Islet precursor cell (in vitro differentiated cells): ENCODE data around the gene CASTOR1.

Source experiments
- DNase-seq: peaks from one replicate; pipeline ENCODE4 v3.0.0-alpha.2; 2018

Gene CASTOR1

GRCh38 chr22:30297991-30298701, 8.8 kb upstream of the CASTOR1 start:
- DNase-seq = peak; percentile 91

DNA sequence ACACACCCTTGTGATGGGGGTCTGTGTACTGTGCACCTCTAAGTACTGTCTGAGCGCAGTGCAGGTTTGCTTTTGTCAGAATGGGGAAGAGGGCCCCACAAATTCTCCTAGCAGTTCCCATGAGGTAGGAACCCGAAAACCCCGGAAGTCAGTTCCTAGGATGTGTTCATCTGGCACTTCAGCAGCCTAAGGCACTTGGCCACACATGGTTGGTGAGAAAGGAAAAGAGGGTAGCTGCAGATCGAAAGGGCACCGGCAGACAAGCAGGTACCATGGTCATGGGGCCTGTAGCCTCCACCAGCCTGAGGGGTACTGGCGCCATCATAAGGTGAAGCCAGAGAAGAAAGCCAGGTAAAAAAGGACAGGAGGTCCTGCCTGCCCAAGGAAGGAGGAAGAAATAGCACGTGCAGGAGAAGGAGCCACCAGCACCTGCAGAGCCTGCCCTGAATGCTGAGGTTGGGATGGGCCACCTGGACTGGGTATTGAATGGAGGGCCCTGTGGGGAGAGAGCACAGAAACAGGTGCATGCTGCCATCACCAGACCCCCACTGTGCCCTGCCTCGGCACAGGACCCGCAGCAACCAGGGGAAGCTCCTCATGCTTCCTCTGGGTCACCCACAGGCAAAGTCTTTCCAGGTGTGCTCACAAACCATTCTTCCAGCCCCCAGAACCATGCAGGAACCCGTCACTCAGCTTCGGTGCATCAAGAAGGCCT, 8.1 kb upstream of the CASTOR1 start:
- DNase-seq = no peak

DNA sequence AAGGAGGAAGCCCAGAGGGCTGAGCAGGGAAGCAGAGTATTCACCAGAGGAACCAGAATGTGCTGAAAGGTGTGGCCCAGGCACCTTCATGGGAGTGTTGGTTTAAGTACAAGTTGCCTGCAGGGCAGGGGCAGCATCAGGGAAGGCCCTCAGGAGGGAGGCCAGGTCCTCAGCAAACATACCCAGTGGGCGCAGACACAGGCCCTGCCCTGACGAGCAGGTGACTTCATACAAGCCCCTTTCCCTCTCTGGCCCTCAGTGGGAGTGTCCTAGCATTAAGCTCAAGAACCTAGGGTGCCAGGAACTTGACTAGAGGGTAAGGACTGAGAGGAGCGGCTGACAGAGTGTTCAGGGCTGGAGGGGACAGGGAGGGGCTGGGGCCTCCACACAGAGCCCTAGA, 7.5 kb upstream of the CASTOR1 start:
- DNase-seq = no peak

GRCh38 chr22:30296324-30296723, 7.0 kb upstream of the CASTOR1 start:
- no peak for DNase-seq

- no peak for DNase-seq
Measured at GRCh38 chr22:30295576-30295975, 6.3 kb upstream of the CASTOR1 start.

DNA sequence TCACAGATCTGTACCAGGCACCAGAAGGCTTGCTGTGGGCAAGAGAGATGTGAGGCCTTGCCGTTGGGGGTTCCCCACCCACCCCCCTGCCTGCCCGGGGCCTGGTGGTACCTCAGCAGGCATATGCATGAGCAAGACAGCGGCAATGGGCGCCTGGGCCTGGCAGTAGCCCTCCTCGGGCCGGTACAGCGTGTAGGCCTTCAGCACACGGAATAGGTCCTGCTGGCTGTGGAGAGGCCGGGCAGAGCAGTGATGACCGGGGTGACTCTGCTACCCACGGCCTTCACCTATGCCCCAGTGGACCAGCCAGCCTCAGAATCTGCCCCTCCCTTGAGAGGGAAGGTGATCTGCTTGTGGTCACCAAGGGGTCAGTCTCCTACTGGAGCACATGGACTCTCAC, 5.5 kb upstream of the CASTOR1 start:
- no peak for DNase-seq

GRCh38 chr22:30294066-30294465, 4.8 kb upstream of the CASTOR1 start:
- no peak for DNase-seq

DNA sequence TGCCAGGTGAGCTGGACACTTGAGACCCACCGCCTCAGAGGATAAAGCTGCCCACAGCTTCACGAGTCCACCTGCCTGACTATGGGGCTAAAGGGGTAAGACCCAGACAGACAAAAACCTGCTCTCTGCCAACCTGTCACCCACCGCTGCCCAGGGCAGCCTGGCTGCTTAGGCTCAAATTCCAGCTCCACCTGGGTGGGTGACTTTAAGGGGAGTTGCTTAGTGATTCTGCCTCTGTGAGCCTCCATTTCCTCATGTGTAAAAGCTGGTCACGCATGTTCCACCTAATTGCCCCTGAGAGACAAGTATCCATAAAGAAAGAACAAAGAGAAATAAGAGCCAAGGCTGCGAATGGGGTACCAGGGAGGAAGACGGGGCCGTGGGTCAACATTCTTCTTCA, 3.7 kb upstream of the CASTOR1 start:
- DNase-seq = no peak

GRCh38 chr22:30292069-30292970, 3.0 kb upstream of the CASTOR1 start:
- DNase-seq = no peak

DNA sequence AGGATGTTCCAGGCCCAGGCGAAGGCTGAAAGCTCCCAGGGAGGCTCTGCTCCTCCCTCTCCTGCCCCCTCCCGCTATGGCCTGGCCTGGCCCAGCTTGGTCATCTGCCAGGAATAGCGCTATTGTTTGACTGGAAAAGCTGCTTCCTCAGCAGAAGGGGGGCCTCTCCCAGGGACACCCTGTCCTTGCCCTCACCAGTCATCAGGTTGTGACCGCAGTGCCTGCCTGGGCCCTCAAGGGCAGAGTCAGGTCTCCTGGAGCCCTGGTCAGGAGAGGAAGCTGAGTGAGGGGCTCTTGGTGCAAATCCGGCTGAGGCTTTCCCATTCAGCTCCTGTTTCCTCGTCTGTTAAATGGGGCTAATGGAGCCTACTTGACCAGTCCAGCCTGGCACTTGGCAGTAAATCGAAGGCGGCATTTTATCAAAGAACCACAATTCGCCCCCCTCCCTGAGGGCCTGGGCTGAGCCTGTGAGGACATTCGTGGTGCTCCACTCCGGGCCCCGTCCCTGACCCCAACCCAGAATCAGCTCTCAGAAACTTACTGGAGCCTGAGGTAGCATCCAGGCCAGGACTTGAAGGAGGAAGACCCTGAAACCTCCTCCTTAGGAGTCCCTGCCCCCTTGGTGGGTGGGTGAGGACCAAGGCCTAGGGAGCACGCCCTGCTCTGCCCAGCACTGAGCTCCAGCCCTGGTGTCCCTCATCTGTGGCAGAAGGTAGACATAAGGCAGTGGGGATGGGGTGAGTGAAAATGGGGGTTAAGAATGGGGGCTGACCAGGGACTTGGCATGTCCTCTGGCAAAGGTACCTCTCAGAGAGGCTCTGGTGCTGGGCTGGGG, 2.0 kb upstream of the CASTOR1 start:
- peak; percentile 66 for DNase-seq

GRCh38 chr22:30290342-30291057, 1.2 kb upstream of the CASTOR1 start:
- peak; percentile 77 for DNase-seq

- no peak for DNase-seq
Measured at GRCh38 chr22:30289980-30290313, 642 bp upstream of the CASTOR1 start.

GRCh38 chr22:30288419-30289140, 725 bp downstream of the CASTOR1 start:
- no peak for DNase-seq

DNA sequence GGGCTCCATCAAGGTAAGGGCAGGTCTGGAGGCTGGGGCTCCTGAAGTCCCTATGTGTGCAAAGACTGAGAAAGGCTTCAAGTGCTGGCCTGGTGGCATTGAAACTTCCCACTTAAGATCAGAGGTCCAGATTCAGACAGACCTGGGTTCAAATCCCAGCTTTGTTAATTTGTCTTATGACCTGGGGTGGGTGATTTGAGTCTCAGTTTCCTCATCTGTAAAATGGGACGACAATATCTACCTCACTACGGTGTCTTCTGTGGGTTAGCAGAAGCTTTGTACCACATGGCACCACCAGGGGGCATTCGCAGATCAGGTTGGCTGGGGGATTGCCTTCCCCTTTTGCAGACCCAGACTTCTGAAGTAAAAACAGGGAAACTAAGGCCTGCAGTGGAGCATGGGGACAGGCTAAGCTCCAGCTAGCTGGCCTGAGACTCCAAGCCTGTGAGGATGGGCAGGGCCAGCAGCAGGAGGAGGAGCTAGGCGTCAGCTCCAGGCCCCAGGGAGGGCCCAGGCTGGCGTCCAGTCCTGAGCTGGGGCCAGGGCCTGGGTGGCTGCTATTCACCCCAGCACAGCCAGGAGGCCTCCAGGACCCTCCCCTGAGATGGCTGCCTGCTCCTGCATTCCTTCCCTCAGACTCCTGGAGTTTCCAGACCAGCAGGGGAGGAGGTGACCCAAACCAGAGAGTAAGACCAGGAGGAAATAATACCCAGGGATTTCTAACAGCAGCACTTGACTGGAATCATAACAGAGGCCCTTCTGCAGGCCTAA, 1.5 kb downstream of the CASTOR1 start:
- DNase-seq = peak; percentile 99

DNA sequence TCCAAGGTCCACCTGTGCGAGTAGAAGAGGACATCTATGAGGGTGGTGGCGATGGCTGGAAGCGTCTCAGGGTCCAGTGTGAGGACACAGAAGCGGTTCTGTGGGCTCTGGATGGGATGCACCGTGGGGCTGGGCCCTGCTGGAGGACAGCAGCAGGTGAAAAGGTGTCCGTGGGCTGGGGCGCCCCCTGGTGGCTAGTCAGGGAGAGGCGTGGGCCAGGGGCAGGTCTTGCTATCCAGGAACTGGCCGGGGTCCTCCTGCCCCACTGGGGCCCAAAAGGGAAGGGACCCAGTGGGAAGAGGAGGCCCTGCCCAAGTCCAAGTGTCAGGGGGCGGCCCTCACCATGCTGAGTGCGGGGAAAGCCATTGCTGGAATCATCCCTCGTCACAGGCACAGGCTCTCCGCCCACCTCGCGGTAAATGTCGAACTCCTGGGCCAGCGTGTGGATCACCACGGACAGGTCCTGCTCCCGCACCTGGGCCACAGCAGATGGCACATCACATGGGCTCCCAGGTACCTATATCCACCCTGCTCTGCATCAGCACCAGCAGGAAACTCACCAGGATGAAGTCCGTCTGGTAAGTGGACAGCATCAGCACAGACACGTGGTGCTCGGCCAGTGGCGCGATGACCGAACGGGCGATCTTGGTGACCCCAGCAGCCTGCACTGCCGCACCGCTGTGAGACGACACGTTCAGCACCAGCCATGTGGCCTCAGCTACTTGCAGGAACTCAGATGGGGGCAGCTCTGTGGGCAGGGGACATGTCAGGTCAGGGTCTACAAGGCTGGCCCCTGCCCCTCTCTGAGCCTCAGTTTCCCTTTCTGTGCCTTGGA, 2.3 kb downstream of the CASTOR1 start:
- peak; percentile 90 for DNase-seq

DNA sequence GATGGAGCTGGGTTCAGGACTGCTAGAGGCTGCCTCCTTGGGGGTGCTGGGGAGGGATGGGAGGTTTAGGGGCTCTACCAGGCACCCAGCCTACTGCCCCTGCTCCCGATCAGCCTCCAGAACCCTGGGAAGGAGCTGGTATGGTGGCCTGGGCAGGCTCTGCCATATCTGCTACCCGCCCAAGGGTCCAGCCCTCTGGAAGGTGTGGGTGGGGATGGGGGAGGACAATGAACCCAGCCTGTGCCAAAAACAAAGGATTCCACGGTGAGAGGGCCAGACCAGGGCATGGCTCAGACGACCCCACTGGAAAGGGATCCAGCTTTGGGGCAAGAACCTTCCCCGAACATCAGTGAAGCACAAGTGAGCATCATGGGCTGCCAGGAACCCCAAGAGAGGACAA, 3.0 kb downstream of the CASTOR1 start:
- DNase-seq = no peak

GRCh38 chr22:30285846-30286200, 3.5 kb downstream of the CASTOR1 start:
- no peak for DNase-seq

DNA sequence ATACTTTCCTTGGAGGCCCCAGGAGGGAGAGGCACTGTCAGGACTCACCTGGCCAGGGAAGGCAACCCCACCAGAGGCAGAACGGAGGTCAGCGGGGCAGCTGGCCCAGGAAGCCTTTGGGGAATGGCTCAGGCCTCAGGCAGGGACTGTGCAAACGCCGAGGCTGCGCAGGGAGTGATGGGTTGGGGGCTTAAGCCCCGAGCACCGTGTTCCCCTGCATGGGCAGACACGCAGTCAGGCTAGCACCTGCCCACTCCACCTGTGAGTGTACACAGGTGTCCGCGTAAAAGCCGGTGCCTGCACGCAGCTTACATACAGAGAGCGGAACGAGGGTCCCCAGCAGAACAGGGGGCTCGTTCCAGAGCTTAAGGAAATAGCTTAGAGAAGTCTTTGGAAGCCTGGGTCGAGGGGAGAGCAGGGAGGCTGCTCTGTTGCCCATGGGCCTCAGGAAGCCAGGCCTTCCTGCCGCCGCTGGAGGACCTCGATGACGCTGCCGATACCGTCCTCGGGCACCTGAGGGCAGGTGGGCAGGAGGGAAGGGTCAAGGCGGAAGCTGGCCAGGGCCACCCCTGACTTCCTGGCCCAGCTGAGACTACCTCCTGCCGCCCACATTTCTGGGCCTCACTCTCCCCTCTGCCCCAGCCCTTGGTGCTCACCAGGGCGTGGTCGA, 4.0 kb downstream of the CASTOR1 start:
- DNase-seq = no peak

DNA sequence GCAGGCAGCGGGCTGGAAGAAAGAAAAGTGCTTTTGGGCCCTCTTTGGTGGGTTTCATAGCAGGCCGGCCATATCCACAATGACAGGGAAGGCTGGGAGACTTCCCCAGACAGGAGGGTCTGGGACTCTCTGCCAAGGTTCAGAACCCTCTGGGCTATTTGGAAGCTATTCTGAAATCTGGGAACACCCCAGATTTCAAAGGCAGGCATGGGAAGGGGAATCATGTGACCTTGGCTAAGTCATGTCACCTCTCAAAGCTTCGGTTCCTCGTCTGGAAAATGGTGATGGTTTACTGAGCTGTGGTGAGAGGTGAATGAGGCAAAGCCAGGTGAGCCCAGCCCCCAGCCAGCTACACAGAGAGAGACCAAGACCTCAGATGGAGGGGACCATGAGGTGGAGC, 4.6 kb downstream of the CASTOR1 start:
- DNase-seq = no peak
